GM12891 (cell line): Measurements from ENCODE around the gene G3BP1.

Experiments used
- DNase-seq: peaks from one replicate; pipeline ENCODE4 v3.0.0; 2011; ENCODE audit warnings: low spot score; ENCODE audit not compliant: insufficient read length
- FAIRE-seq: peaks from 2 replicates; lab custom pipeline; 2011; peaks lifted over from hg19 to GRCh38; lab: Jason Lieb, UNC
- PAX5 ChIP-seq: IDR thresholded peaks from 2 replicates; pipeline ENCODE4 v1.6.1; 2011; ENCODE audit warnings: low read length, moderate library complexity, mild to moderate bottlenecking; ENCODE audit not compliant: insufficient read depth, severe bottlenecking
- POLR2A ChIP-seq: IDR thresholded peaks from 2 replicates; pipeline ENCODE4 v1.6.1; 2011; ENCODE audit warnings: low read depth, low read length, control low read depth
- POLR2AphosphoS5 ChIP-seq: IDR thresholded peaks from 2 replicates; pipeline ENCODE4 v1.6.1; 2011; ENCODE audit warnings: low read depth, low read length, control low read depth
- POU2F2 ChIP-seq: IDR thresholded peaks from 2 replicates; pipeline ENCODE4 v1.6.1; 2011; ENCODE audit warnings: low read depth, mild to moderate bottlenecking, control low read depth, low read length, moderate library complexity
- SPI1 ChIP-seq: IDR thresholded peaks from 2 replicates; pipeline ENCODE4 v1.6.1; 2011; ENCODE audit warnings: low read depth, low read length, control low read depth
- TAF1 ChIP-seq: IDR thresholded peaks from 2 replicates; pipeline ENCODE4 v1.6.1; 2011; ENCODE audit warnings: low read depth, low read length, control low read depth

Gene G3BP1

GRCh38 chr5:151738125-151738848 is 33.5 kb upstream of the G3BP1 start:
- no peak for DNase-seq
- TF ChIP-seq POLR2A (no peak), POLR2AphosphoS5 (no peak), SPI1 (no peak), PAX5 (no peak), POU2F2 (no peak), TAF1 (no peak)
- no peak for FAIRE-seq

DNA sequence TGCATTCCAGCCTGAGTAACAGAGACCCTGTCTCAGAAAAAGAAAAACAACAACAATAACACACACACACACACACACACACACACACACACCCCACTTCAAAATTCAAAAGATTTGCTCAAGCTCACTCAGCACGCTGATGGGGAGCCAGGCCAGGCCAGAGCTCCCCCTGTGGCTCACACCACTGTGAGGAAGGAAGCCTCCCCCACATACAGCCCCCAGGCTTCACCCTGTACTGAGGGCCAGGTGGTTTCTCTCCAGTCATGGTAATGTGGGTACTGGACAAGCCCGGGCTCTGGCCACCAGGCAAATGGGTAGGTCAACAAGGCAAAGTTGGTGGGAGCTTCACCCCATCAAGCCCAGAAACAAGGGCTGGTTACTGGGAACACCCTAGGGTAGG is 32.4 kb upstream of the G3BP1 start:
- FAIRE-seq = no peak
- TF ChIP-seq SPI1 (no peak), PAX5 (no peak), POU2F2 (no peak), TAF1 (no peak), POLR2AphosphoS5 (no peak), POLR2A (no peak)
- DNase-seq = no peak

GRCh38 chr5:151739939-151740335 is 31.8 kb upstream of the G3BP1 start:
- DNase-seq (no peak), FAIRE-seq (peak; percentile 43)
- TF ChIP-seq TAF1 (no peak), POLR2A (no peak), POLR2AphosphoS5 (no peak), PAX5 (no peak), POU2F2 (no peak), SPI1 (no peak)

- DNase-seq (no peak), FAIRE-seq (peak; percentile 61)
- TF ChIP-seq POU2F2 = no peak
- no peak for TF ChIP-seq SPI1
- no peak for TF ChIP-seq TAF1
- no peak for TF ChIP-seq POLR2AphosphoS5
- no peak for TF ChIP-seq POLR2A
These were observed 31.3 kb upstream of the G3BP1 start for GRCh38 chr5:151740336-151740942.

GRCh38 chr5:151740958-151741373 is 30.8 kb upstream of the G3BP1 start:
- no peak for DNase-seq
- TF ChIP-seq POLR2A = no peak
- no peak for TF ChIP-seq PAX5
- no peak for TF ChIP-seq POLR2AphosphoS5
- TF ChIP-seq SPI1 = no peak
- no peak for TF ChIP-seq TAF1
- no peak for TF ChIP-seq POU2F2
- no peak for FAIRE-seq

- FAIRE-seq = no peak
- TF ChIP-seq POLR2A (no peak), TAF1 (no peak), POLR2AphosphoS5 (no peak), PAX5 (no peak), SPI1 (no peak)
- no peak for DNase-seq
These were observed 29.9 kb upstream of the G3BP1 start for GRCh38 chr5:151741678-151742423.

GRCh38 chr5:151742870-151743294 is 28.9 kb upstream of the G3BP1 start:
- DNase-seq (no peak), FAIRE-seq (peak; percentile 66)
- no peak for TF ChIP-seq SPI1
- TF ChIP-seq POLR2A = no peak
- TF ChIP-seq POU2F2 = no peak
- no peak for TF ChIP-seq PAX5
- TF ChIP-seq POLR2AphosphoS5 = no peak
- no peak for TF ChIP-seq TAF1

DNA sequence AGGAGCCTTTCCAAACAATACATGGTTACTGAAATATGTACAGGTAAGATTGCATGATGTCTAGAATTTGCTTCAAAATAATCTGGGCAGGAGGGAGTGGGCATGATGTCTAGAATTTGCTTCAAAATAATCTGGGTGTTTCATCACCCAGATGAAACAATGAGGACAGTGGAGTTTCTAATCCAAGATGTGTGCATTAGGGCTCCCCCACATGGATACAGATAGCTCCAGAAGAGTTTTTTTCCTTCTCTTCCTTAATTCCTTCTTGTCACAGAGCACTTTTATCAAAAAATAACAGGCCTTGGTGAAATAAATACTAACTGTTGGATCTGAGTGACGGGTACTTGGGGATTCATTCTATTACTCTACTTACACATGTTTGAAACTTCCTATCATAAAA is 28.2 kb upstream of the G3BP1 start:
- no peak for FAIRE-seq
- TF ChIP-seq POLR2A = no peak
- no peak for TF ChIP-seq POU2F2
- TF ChIP-seq TAF1 = no peak
- TF ChIP-seq PAX5 = no peak
- TF ChIP-seq SPI1 = no peak
- no peak for DNase-seq

DNA sequence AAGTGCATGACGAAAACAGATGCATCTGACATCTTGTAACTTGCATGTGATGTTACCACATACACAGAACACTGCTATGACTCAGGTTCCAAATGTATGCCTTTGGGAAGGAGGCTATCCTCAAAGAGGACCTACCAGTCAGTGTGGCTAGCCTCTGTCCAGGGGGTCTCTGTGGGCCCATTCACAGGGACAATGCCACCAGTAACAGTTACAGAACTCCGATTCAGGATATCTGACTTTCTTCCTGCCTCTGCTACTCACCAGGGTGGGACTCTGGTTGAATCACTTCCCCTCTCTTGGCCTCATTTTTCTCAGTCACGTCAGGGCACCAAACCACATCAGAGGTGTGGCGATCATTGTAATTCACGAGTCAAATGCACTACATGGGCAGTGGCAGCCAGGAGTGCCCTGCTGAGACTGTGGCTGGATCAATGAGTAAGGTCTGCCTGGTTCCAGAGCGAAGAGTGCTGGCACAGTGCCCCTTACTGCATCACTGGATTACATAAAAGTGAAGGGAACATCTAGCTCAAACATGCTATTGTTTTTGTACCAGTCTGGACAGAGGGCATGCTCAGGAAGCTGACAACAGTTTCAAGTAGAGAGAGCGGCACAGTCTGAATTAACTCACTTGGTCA is 26.6 kb upstream of the G3BP1 start:
- FAIRE-seq (peak; percentile 76), DNase-seq (no peak)
- TF ChIP-seq POLR2AphosphoS5 = 0 out of 2 replicates have a peak, but pooled peaks have one; percentile 20
- TF ChIP-seq TAF1 = no peak
- peak; percentile 90 for TF ChIP-seq SPI1
- no peak for TF ChIP-seq PAX5
